ENCODE measurements around the gene MRPL27.

Gene MRPL27

GRCh38 chr17:50331085-50331791, 41.7 kb downstream of the MRPL27 start:
- peak; percentile 71 for DNase-seq (ENCODE audit: low read depth)

GRCh38 chr17:50330151-50330775, 42.7 kb downstream of the MRPL27 start:
- no peak for TF ChIP-seq CTCF (IDR thresholded peaks at IDR 0.05; ENCODE audit: insufficient read depth, low read depth, low read length, missing control alignments)
- H3K4me3 ChIP-seq (ENCODE audit: low read length), result no peak overlapping the region
- DNase-seq (ENCODE audit: low read depth), result no peak

More at GRCh38 chr17:50331085-50331791, 41.7 kb downstream of the MRPL27 start:
- TF ChIP-seq CTCF (IDR thresholded peaks at IDR 0.05; ENCODE audit: insufficient read depth, low read depth, low read length, missing control alignments), result no peak
- no peak overlapping the region for H3K4me3 ChIP-seq (ENCODE audit: low read length)

- no peak for DNase-seq (ENCODE audit: low read depth)
- H3K4me3 ChIP-seq (ENCODE audit: low read length), result no peak overlapping the region
- TF ChIP-seq CTCF (IDR thresholded peaks at IDR 0.05; ENCODE audit: insufficient read depth, low read depth, low read length, missing control alignments), result no peak
Observed at GRCh38 chr17:50329716-50330115, 43.3 kb downstream of the MRPL27 start.

GRCh38 chr17:50328363-50329325, 44.3 kb downstream of the MRPL27 start:
- no peak for TF ChIP-seq CTCF (IDR thresholded peaks at IDR 0.05; ENCODE audit: insufficient read depth, low read depth, low read length, missing control alignments)
- no peak overlapping the region for H3K4me3 ChIP-seq (ENCODE audit: low read length)
- DNase-seq (ENCODE audit: low read depth), result no peak

- no peak overlapping the region for H3K4me3 ChIP-seq (ENCODE audit: low read length)
- TF ChIP-seq CTCF (IDR thresholded peaks at IDR 0.05; ENCODE audit: insufficient read depth, low read depth, low read length, missing control alignments), result no peak
- DNase-seq (ENCODE audit: low read depth), result no peak
Observed at GRCh38 chr17:50326831-50327364, 46.1 kb downstream of the MRPL27 start.

- TF ChIP-seq CTCF (IDR thresholded peaks at IDR 0.05; ENCODE audit: insufficient read depth, low read depth, low read length, missing control alignments), result no peak
- no peak overlapping the region for H3K4me3 ChIP-seq (ENCODE audit: low read length)
- no peak for DNase-seq (ENCODE audit: low read depth)
Observed at GRCh38 chr17:50325906-50326305, 47.1 kb downstream of the MRPL27 start.
